Hepatocyte (in vitro differentiated cells): ENCODE results near the gene DCDC2B. TPM values are rescaled to one million over a fixed set of nuclear protein-coding genes. Genes with fewer than 3 reads are reported as not detected.
"Not testable (repeated sequence)": the region's sequence is repeated elsewhere in the genome, so short reads cannot be mapped to it uniquely, and the experiment has no call there.

Experiments
- DNase-seq: peaks from one replicate; pipeline ENCODE4 v3.0.0-alpha.2; 2016; ENCODE audit warnings: low spot score
- H2AFZ ChIP-seq: fragments of 200-600 bp; sonication (generic); 2 replicates; pipeline ENCODE4 v1.6.0; 2016; ENCODE audit warnings: antibody characterized with exemption, mild to moderate bottlenecking
- H3K27ac ChIP-seq: fragments of 200-600 bp; sonication (generic); 2 replicates; pipeline ENCODE4 v1.5.1; 2016; ENCODE audit warnings: mild to moderate bottlenecking
- H3K27me3 ChIP-seq: fragments of 200-600 bp; sonication (generic); 2 replicates; pipeline ENCODE4 v1.6.1; 2016
- H3K36me3 ChIP-seq: fragments of 200-600 bp; sonication (generic); replicated peaks from 2 replicates; pipeline ENCODE4 v1.5.1; 2016; ENCODE audit warnings: low read depth; ENCODE audit not compliant: insufficient read depth
- H3K4me1 ChIP-seq: fragments of 200-600 bp; sonication (generic); 2 replicates; pipeline ENCODE4 v1.5.1; 2016; ENCODE audit warnings: mild to moderate bottlenecking, moderate library complexity; ENCODE audit not compliant: insufficient read depth
- H3K4me2 ChIP-seq: fragments of 200-600 bp; sonication (generic); 2 replicates; pipeline ENCODE4 v1.6.0; 2016
- H3K4me3 ChIP-seq: fragments of 200-600 bp; sonication (generic); 2 replicates; pipeline ENCODE4 v1.5.1; 2016; ENCODE audit warnings: mild to moderate bottlenecking
- H3K79me2 ChIP-seq: fragments of 200-600 bp; sonication (generic); 2 replicates; pipeline ENCODE4 v1.6.0; 2017; ENCODE audit warnings: mild to moderate bottlenecking
- H3K9me2 ChIP-seq: fragments of 200-600 bp; sonication (generic); replicated peaks from 2 replicates; pipeline ENCODE4 v1.6.0; 2017; ENCODE audit warnings: mild to moderate bottlenecking; ENCODE audit not compliant: insufficient read depth
- H3K9me3 ChIP-seq: fragments of 200-600 bp; sonication (generic); 2 replicates; pipeline ENCODE4 v1.5.1; 2016; ENCODE audit warnings: low read depth, mild to moderate bottlenecking
- H4K20me1 ChIP-seq: fragments of 200-600 bp; sonication (generic); 2 replicates; pipeline ENCODE4 v1.6.0; 2016; ENCODE audit warnings: mild to moderate bottlenecking; ENCODE audit not compliant: insufficient read depth, poor library complexity, severe bottlenecking
- EZH2 ChIP-seq: fragments of 200-600 bp; sonication (generic); IDR thresholded peaks from 2 replicates; pipeline ENCODE4 v1.6.1; 2016; ENCODE audit warnings: antibody characterized with exemption, mild to moderate bottlenecking, borderline replicate concordance
- EZH2phosphoT487 ChIP-seq: fragments of 200-600 bp; sonication (generic); IDR thresholded peaks from one replicate; pipeline ENCODE4 v1.6.1; 2018; ENCODE audit warnings: antibody characterized with exemption, mild to moderate bottlenecking, low read depth, moderate library complexity; ENCODE audit not compliant: unreplicated experiment, severe bottlenecking
- WGBS: methylation state at CpG from one replicate; pipeline ENCODE4 v1.1.6; 2016; ENCODE audit warnings: low lambda C conversion rate; ENCODE audit errors: missing lambda C conversion rate; 5-methylcytosine and 5-hydroxymethylcytosine counted together
- polyA plus RNA-seq: library from polyadenylated mRNA; unstranded; fragments of >200 nt; fragmentation: Nextera tagmentation; extraction: Ambion mirVana; gene quantifications from 2 replicates; pipeline ENCODE4 v1.2.1, GENCODE V29; 2016
- total RNA-seq: library from RNA; depleted of rRNA; stranded (reverse); fragments of >200 nt; gene quantifications from 2 replicates; pipeline ENCODE4 v1.2.3, GENCODE V29; 2014
- TF ChIP-seq, protein P1 (sequence below): fragments of 200-600 bp; sonication (generic); IDR thresholded peaks from 2 replicates; pipeline ENCODE4 v1.5.1; 2016; ENCODE audit warnings: antibody characterized with exemption, mild to moderate bottlenecking; ENCODE audit not compliant: poor library complexity

The DCDC2B gene
- total and polyA plus RNA-seq, 2 experiments from 2014 or later: 0.17 TPM; not detected in 1

DNA sequence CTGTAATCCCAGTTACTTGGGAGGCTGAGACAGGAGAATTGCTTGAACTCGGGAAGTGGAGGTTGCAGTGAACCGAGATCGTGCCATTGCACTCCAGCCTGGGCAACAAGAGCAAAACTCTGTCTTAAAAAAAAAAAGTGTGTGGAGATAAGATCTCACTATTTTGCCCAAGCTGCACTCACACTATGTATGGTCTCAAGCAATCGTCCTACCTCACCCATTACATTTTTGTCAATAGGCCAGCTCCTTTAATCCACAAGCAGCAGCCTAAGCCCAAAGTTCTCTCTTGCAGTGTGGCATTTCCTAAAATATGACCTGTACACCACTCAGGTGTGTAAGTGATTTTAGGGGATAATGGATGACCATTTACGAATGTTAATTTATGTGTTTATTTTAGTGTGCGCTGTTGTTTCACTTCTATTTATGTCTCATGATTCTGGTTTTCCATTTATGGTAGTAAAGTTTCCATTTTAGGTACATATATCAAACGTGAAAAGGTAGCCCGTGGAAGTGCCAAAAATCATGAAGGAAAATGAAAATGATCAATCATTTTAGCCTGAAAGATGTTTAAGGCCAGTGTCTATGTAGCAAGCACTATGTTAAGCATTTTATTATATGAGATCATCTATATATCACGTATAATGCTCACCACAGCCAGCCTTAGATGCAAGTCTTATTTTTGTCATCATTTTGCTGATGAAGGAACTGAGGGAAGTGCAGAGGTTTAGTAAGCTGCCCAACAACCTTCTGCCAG lies 47.8 kb downstream of the DCDC2B start:
- Histone ChIP-seq H3K36me3 (no peaks in the 10 kb centered on the region), H3K4me2 (no peak overlapping the region), H3K4me3 (no peak overlapping the region), H3K9me3 (no peaks in the 10 kb centered on the region), H4K20me1 (no peaks in the 10 kb centered on the region), H3K27ac (no peak overlapping the region), H3K79me2 (no peaks in the 10 kb centered on the region), H3K9me2 (no peaks in the 10 kb centered on the region), H3K4me1 (no peaks in the 10 kb centered on the region), H2AFZ (no peak overlapping the region), H3K27me3 (no peaks in the 10 kb centered on the region)
- TF ChIP-seq EZH2phosphoT487 (no peak), EZH2 (no peak)
- TF ChIP-seq, protein P1, sequence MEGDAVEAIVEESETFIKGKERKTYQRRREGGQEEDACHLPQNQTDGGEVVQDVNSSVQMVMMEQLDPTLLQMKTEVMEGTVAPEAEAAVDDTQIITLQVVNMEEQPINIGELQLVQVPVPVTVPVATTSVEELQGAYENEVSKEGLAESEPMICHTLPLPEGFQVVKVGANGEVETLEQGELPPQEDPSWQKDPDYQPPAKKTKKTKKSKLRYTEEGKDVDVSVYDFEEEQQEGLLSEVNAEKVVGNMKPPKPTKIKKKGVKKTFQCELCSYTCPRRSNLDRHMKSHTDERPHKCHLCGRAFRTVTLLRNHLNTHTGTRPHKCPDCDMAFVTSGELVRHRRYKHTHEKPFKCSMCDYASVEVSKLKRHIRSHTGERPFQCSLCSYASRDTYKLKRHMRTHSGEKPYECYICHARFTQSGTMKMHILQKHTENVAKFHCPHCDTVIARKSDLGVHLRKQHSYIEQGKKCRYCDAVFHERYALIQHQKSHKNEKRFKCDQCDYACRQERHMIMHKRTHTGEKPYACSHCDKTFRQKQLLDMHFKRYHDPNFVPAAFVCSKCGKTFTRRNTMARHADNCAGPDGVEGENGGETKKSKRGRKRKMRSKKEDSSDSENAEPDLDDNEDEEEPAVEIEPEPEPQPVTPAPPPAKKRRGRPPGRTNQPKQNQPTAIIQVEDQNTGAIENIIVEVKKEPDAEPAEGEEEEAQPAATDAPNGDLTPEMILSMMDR: no peak
- DNase-seq: no peak
- 79% methylated on average over 9 of the region's 9 CpGs for WGBS

DNA sequence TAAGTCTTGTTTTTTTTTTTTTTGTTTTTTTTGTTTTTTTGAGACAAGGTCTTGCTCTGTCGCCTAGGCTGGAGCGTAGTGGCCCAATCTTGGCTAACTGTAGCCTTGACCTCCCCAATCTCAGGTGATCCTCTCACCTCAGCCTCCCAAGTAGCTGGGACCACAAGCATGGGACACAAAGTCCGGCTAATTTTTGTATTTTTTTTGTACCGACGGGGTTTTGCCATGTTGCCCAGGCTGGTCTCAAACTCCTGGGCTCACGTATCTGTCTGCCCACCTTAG lies 48.3 kb downstream of the DCDC2B start:
- Histone ChIP-seq H3K4me1 (no peaks in the 10 kb centered on the region), H3K79me2 (no peaks in the 10 kb centered on the region), H3K4me2 (no peak overlapping the region), H3K36me3 (no peaks in the 10 kb centered on the region), H3K27ac (no peak overlapping the region), H4K20me1 (no peaks in the 10 kb centered on the region), H3K9me2 (no peaks in the 10 kb centered on the region), H3K9me3 (no peaks in the 10 kb centered on the region), H2AFZ (no peak overlapping the region), H3K27me3 (no peaks in the 10 kb centered on the region), H3K4me3 (no peak overlapping the region)
- TF ChIP-seq, protein P1: no peak
- TF ChIP-seq EZH2phosphoT487: no peak
- TF ChIP-seq EZH2: no peak
- no peak for DNase-seq
- 88% methylated on average over 6 of the region's 6 CpGs for WGBS

DNA sequence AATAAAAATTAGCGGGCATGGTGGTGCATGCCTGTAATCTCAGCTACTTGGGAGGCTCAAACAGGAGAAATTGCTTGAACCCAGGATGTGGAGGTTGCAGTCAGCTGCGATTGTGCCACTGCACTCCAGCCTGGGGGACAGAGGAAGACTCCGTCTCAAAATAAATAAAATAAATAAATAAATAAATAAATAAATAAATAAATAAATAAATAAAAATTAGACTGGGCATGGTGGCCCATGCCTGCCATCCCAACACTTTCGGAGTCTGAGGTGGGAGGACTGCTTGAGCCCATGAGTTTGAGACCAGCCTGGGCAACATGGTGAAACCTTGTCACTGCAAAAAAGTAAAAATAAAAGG lies 54.3 kb downstream of the DCDC2B start:
- H3K4me2 ChIP-seq, H3K4me1 ChIP-seq, H2AFZ ChIP-seq, H3K9me3 ChIP-seq, H3K4me3 ChIP-seq, H3K9me2 ChIP-seq, H3K27ac ChIP-seq, H3K27me3 ChIP-seq, H3K36me3 ChIP-seq, H3K79me2 ChIP-seq, DNase-seq, H4K20me1 ChIP-seq: not testable (repeated sequence)
- WGBS: 95% methylated on average over 4 of the region's 4 CpGs

DNA sequence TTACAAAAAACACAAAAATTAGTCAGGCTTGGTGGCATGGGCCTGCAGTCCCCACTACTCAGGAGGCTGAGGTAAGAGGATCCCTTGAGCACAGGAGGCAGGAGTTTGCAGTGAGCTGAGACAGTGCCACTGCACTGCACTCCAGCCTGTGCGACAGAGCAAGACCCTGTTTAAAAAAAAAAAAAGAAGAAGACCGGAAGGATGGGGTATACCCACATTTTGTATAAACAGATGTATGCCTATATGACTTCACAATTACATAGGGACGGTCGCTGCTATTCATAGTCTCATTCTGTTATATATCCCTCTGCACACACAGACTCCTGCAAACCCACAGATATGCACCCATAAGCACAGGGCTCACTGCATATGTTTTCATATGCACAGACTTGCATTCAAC lies 54.9 kb downstream of the DCDC2B start:
- no peaks in the 10 kb centered on the region for H4K20me1 ChIP-seq
- no peak overlapping the region for H3K4me2 ChIP-seq
- no peak overlapping the region for H3K4me3 ChIP-seq
- no peaks in the 10 kb centered on the region for H3K4me1 ChIP-seq
- H3K9me2 ChIP-seq: no peaks in the 10 kb centered on the region
- no peak for DNase-seq
- H2AFZ ChIP-seq: no peak overlapping the region
- H3K27ac ChIP-seq: no peak overlapping the region
- TF ChIP-seq, protein P1: no peak
- no peak for TF ChIP-seq EZH2
- TF ChIP-seq EZH2phosphoT487: no peak
- no peaks in the 10 kb centered on the region for H3K27me3 ChIP-seq
- no peaks in the 10 kb centered on the region for H3K79me2 ChIP-seq
- H3K36me3 ChIP-seq: no peaks in the 10 kb centered on the region
- no peaks in the 10 kb centered on the region for H3K9me3 ChIP-seq
- 93% methylated on average over 4 of the region's 4 CpGs for WGBS

Other genes with a start within 250 kb of the DCDC2B start
- gene KHDRBS1, start 195.2 kb upstream of the DCDC2B start, total RNA-seq: 88.4 and 98.7 TPM in 2 replicates
- gene KHDRBS1, start 195.2 kb upstream of the DCDC2B start, polyA plus RNA-seq: 81.9 and 92.0 TPM in 2 replicates
- gene TMEM39B, start 136.2 kb upstream of the DCDC2B start, total RNA-seq: 3.6 and 5.1 TPM in 2 replicates
- gene TMEM39B, start 136.2 kb upstream of the DCDC2B start, polyA plus RNA-seq: 3.9 and 5.3 TPM in 2 replicates
- gene KPNA6, start 101.0 kb upstream of the DCDC2B start, total RNA-seq: 48.3 and 48.5 TPM in 2 replicates
- gene KPNA6, start 101.0 kb upstream of the DCDC2B start, polyA plus RNA-seq: 27.7 and 30.3 TPM in 2 replicates
- 50.5 and 52.7 TPM in 2 replicates for gene TXLNA, start 29.4 kb upstream of the DCDC2B start, total RNA-seq
- 37.1 and 41.2 TPM in 2 replicates for gene TXLNA, start 29.4 kb upstream of the DCDC2B start, polyA plus RNA-seq
- gene CCDC28B, start 8.5 kb upstream of the DCDC2B start, total RNA-seq: 12.9 and 15.8 TPM in 2 replicates
- 28.5 and 29.5 TPM in 2 replicates for gene CCDC28B, start 8.5 kb upstream of the DCDC2B start, polyA plus RNA-seq
- 1.5 and 1.9 TPM in 2 replicates for gene IQCC, start 3.4 kb upstream of the DCDC2B start, total RNA-seq
- 1.5 and 3.4 TPM in 2 replicates for gene IQCC, start 3.4 kb upstream of the DCDC2B start, polyA plus RNA-seq
- gene TMEM234, start 13.3 kb downstream of the DCDC2B start, total RNA-seq: 11.9 and 14.8 TPM in 2 replicates
- gene TMEM234, start 13.3 kb downstream of the DCDC2B start, polyA plus RNA-seq: 27.4 and 38.6 TPM in 2 replicates
- 207 and 227 TPM in 2 replicates for gene EIF3I, start 13.3 kb downstream of the DCDC2B start, total RNA-seq
- 177 and 183 TPM in 2 replicates for gene EIF3I, start 13.3 kb downstream of the DCDC2B start, polyA plus RNA-seq
- 0.16 and 0.53 TPM in 2 replicates for gene FAM167B, start 38.1 kb downstream of the DCDC2B start, total RNA-seq
- 0.75 TPM in 1 of 2 replicates, not detected in the other for gene FAM167B, start 38.1 kb downstream of the DCDC2B start, polyA plus RNA-seq
- 0.40 and 0.68 TPM in 2 replicates for gene LCK, start 42.2 kb downstream of the DCDC2B start, total RNA-seq
- 0.79 and 0.94 TPM in 2 replicates for gene LCK, start 42.2 kb downstream of the DCDC2B start, polyA plus RNA-seq
- gene HDAC1, start 83.0 kb downstream of the DCDC2B start, total RNA-seq: 94.6 and 95.8 TPM in 2 replicates
- gene HDAC1, start 83.0 kb downstream of the DCDC2B start, polyA plus RNA-seq: 108 and 117 TPM in 2 replicates
- 143 and 149 TPM in 2 replicates for gene MARCKSL1, start 127.1 kb downstream of the DCDC2B start, total RNA-seq
- gene MARCKSL1, start 127.1 kb downstream of the DCDC2B start, polyA plus RNA-seq: 346 and 358 TPM in 2 replicates
- gene FAM229A, start 153.4 kb downstream of the DCDC2B start, total RNA-seq: 4.2 and 5.4 TPM in 2 replicates
- gene FAM229A, start 153.4 kb downstream of the DCDC2B start, polyA plus RNA-seq: 3.4 and 5.2 TPM in 2 replicates
- 1.4 TPM in 1 of 2 replicates, not detected in the other for gene TSSK3, start 153.4 kb downstream of the DCDC2B start, total RNA-seq
- 1.4 and 1.5 TPM in 2 replicates for gene TSSK3, start 153.4 kb downstream of the DCDC2B start, polyA plus RNA-seq
- 69.6 and 80.5 TPM in 2 replicates for gene BSDC1, start 185.4 kb downstream of the DCDC2B start, total RNA-seq
- 56.2 and 65.7 TPM in 2 replicates for gene BSDC1, start 185.4 kb downstream of the DCDC2B start, polyA plus RNA-seq